HL-60 (cell line): ENCODE data around the gene ATRN.

Source experiments
- DNase-seq, 2 experiments: peaks; one replicate each; pipeline ENCODE4 v3.0.0-alpha.2; 2010 to 2020; ENCODE audit warnings: low read depth in 1 of 2, low spot score in 1 of 2
- H3K27ac ChIP-seq: fragments of 250-450 bp; sonication (Bioruptor Pico); replicated peaks from 2 replicates; pipeline ENCODE4 v1.5.1; 2020; ENCODE audit warnings: mild to moderate bottlenecking, moderate library complexity
- H3K27me3 ChIP-seq: fragments of 250-450 bp; sonication (Bioruptor Pico); 2 replicates; pipeline ENCODE4 v1.5.1; 2021; ENCODE audit warnings: mild to moderate bottlenecking, moderate library complexity; ENCODE audit not compliant: insufficient read depth, poor library complexity, severe bottlenecking
- H3K4me3 ChIP-seq: replicated peaks from 2 replicates; pipeline ENCODE4 v1.5.1; 2011; ENCODE audit warnings: mild to moderate bottlenecking, control low read depth, low read length; ENCODE audit not compliant: insufficient read depth
- GABPA ChIP-seq: IDR thresholded peaks from 2 replicates; pipeline ENCODE4 v1.6.1; 2012; ENCODE audit warnings: low read depth
- POLR2AphosphoS5 ChIP-seq: IDR thresholded peaks from 2 replicates; pipeline ENCODE4 v1.6.1; 2012; ENCODE audit warnings: low read depth
- REST ChIP-seq: IDR thresholded peaks from 2 replicates; pipeline ENCODE4 v1.6.1; 2012; ENCODE audit warnings: low read depth; ENCODE audit not compliant: insufficient replicate concordance
- SPI1 ChIP-seq: IDR thresholded peaks from 2 replicates; pipeline ENCODE4 v1.6.1; 2012; ENCODE audit warnings: low read depth, mild to moderate bottlenecking, borderline replicate concordance
- TF ChIP-seq, protein P1 (sequence below): IDR thresholded peaks from one replicate; pipeline ENCODE4 v1.5.1; 2011; ENCODE audit warnings: low read length, control low read depth, inconsistent platforms; ENCODE audit not compliant: insufficient read depth

Gene ATRN

GRCh38 chr20:3545401-3545925 lies 74.6 kb downstream of the ATRN start:
- Histone ChIP-seq H3K27ac (no peak overlapping the region), H3K27me3 (no peaks in the 10 kb centered on the region), H3K4me3 (no peak overlapping the region)
- no peak for DNase-seq
- TF ChIP-seq GABPA: no peak
- TF ChIP-seq SPI1: no peak
- no peak for TF ChIP-seq POLR2AphosphoS5
- TF ChIP-seq, protein P1, sequence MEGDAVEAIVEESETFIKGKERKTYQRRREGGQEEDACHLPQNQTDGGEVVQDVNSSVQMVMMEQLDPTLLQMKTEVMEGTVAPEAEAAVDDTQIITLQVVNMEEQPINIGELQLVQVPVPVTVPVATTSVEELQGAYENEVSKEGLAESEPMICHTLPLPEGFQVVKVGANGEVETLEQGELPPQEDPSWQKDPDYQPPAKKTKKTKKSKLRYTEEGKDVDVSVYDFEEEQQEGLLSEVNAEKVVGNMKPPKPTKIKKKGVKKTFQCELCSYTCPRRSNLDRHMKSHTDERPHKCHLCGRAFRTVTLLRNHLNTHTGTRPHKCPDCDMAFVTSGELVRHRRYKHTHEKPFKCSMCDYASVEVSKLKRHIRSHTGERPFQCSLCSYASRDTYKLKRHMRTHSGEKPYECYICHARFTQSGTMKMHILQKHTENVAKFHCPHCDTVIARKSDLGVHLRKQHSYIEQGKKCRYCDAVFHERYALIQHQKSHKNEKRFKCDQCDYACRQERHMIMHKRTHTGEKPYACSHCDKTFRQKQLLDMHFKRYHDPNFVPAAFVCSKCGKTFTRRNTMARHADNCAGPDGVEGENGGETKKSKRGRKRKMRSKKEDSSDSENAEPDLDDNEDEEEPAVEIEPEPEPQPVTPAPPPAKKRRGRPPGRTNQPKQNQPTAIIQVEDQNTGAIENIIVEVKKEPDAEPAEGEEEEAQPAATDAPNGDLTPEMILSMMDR: no peak
- no peak for TF ChIP-seq REST

GRCh38 chr20:3547906-3548305 lies 77.1 kb downstream of the ATRN start:
- no peak overlapping the region for H3K4me3 ChIP-seq
- DNase-seq: no peak
- no peaks in the 10 kb centered on the region for H3K27me3 ChIP-seq
- no peak for TF ChIP-seq SPI1
- H3K27ac ChIP-seq: no peak overlapping the region

DNA sequence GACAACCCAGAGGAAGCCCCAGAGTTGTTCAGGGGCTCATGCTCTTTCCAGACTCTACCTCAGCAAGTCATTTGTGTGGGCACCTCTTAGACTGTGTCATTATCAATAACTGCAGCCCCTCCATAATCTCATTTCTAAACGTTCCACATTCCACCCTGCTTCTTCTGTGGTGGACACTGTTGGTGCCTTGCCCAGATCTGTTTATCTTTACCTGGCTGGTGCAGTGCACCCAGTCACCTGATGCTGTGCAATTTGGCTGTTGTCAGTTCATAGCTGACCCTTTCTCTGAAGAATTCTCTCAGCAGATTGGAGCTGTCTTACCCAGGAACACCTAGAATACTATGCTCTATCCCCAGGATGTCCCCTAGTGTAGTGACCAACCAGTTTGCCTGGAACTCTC lies 80.0 kb downstream of the ATRN start:
- no peaks in the 10 kb centered on the region for H3K27me3 ChIP-seq
- H3K27ac ChIP-seq: no peak overlapping the region
- no peak for DNase-seq
- H3K4me3 ChIP-seq: no peak overlapping the region
- TF ChIP-seq, protein P1: no peak
- no peak for TF ChIP-seq POLR2AphosphoS5
- no peak for TF ChIP-seq REST
- no peak for TF ChIP-seq SPI1
- no peak for TF ChIP-seq GABPA

GRCh38 chr20:3551681-3552434 lies 81.0 kb downstream of the ATRN start:
- DNase-seq: no peak
- no peak overlapping the region for H3K4me3 ChIP-seq
- TF ChIP-seq, protein P1: no peak
- TF ChIP-seq GABPA: no peak
- no peak for TF ChIP-seq REST
- TF ChIP-seq POLR2AphosphoS5: no peak
- TF ChIP-seq SPI1: no peak
- no peak overlapping the region for H3K27ac ChIP-seq
- H3K27me3 ChIP-seq: no peaks in the 10 kb centered on the region
